Keratinocyte (primary cell): ENCODE data around the gene APOBEC3F. TPM values are rescaled to one million over a fixed set of nuclear protein-coding genes. Genes with fewer than 3 reads are reported as not detected.
"Not testable (repeated sequence)": the region's sequence is repeated elsewhere in the genome, so short reads cannot be mapped to it uniquely, and the experiment has no call there.

Source experiments
- DNase-seq: peaks from one replicate; pipeline ENCODE4 v3.0.0-alpha.2; 2011; ENCODE audit warnings: low read depth, missing footprints, low spot score
- FAIRE-seq: peaks from 2 replicates; lab custom pipeline; 2011; peaks lifted over from hg19 to GRCh38; lab: Jason Lieb, UNC
- H2AFZ ChIP-seq: 2 replicates; pipeline ENCODE4 v1.6.0; 2012; ENCODE audit warnings: low read length, control low read depth, inconsistent platforms; ENCODE audit not compliant: control insufficient read depth
- H3K27ac ChIP-seq: 2 replicates; pipeline ENCODE4 v1.5.1; 2011; ENCODE audit warnings: low read length; ENCODE audit not compliant: control insufficient read depth, insufficient read depth
- H3K27me3 ChIP-seq: 3 replicates; pipeline ENCODE4 v1.6.0; 2011; ENCODE audit warnings: low read length; ENCODE audit not compliant: control insufficient read depth, insufficient read depth; ENCODE audit errors: extremely low read depth
- H3K36me3 ChIP-seq, 2 experiments: 2 replicates in 1 of 2; 3 replicates in 1 of 2; pipeline ENCODE4 v1.5.1; 2011; ENCODE audit warnings: low read length in 2 of 2, mild to moderate bottlenecking in 1 of 2; ENCODE audit not compliant: control insufficient read depth in 2 of 2, insufficient read depth in 2 of 2; ENCODE audit errors: extremely low read depth in 1 of 2
- H3K4me1 ChIP-seq: 3 replicates; pipeline ENCODE4 v1.5.1; 2011; ENCODE audit warnings: low read length; ENCODE audit not compliant: control insufficient read depth, insufficient read depth; ENCODE audit errors: extremely low read depth
- H3K4me2 ChIP-seq: 3 replicates; pipeline ENCODE4 v1.6.0; 2011; ENCODE audit warnings: low read depth, low read length; ENCODE audit not compliant: control insufficient read depth, insufficient read depth; ENCODE audit errors: extremely low read depth
- H3K4me3 ChIP-seq, 3 experiments: fragments of 200-600 bp in 1 of 3; sonication (generic) in 1 of 3; 2 replicates in 2 of 3; 3 replicates in 1 of 3; pipeline ENCODE4 v1.5.1; 2011 to 2016; ENCODE audit warnings: low read length in 3 of 3, mild to moderate bottlenecking in 3 of 3, control low read depth in 2 of 3, inconsistent platforms in 1 of 3, low read depth in 1 of 3, mixed read lengths in 1 of 3, mixed run types in 1 of 3, moderate library complexity in 1 of 3; ENCODE audit not compliant: control insufficient read depth in 2 of 3, insufficient read depth in 2 of 3; ENCODE audit errors: extremely low read depth in 1 of 3
- H3K79me2 ChIP-seq: 2 replicates; pipeline ENCODE4 v1.6.0; 2012; ENCODE audit warnings: low read length; ENCODE audit not compliant: control insufficient read depth, insufficient read depth
- H3K9ac ChIP-seq: 3 replicates; pipeline ENCODE4 v1.6.0; 2011; ENCODE audit warnings: low read length; ENCODE audit not compliant: control insufficient read depth, insufficient read depth; ENCODE audit errors: extremely low read depth
- H3K9me1 ChIP-seq: 3 replicates; pipeline ENCODE4 v1.6.0; 2011; ENCODE audit warnings: low read length; ENCODE audit not compliant: control insufficient read depth, insufficient read depth; ENCODE audit errors: extremely low read depth
- H3K9me3 ChIP-seq: 2 replicates; pipeline ENCODE4 v1.5.1; 2012; ENCODE audit warnings: low read depth, low read length; ENCODE audit not compliant: control insufficient read depth
- H4K20me1 ChIP-seq: 3 replicates; pipeline ENCODE4 v1.6.0; 2011; ENCODE audit warnings: low read length; ENCODE audit not compliant: control insufficient read depth, insufficient read depth; ENCODE audit errors: extremely low read depth
- CTCF ChIP-seq, 3 experiments: IDR thresholded peaks in 1 of 3; conservative IDR thresholded peaks in 1 of 3; optimal IDR thresholded peaks in 1 of 3; 2 replicates in 2 of 3; 3 replicates in 1 of 3; pipeline versions ENCODE3 to v1.5.1; 2011; ENCODE audit warnings: low read length in 3 of 3, mild to moderate bottlenecking in 3 of 3, moderate library complexity in 2 of 3, control low read depth in 1 of 3, inconsistent platforms in 1 of 3; ENCODE audit not compliant: insufficient read depth in 2 of 3; ENCODE audit errors: extremely low read depth in 1 of 3
- EZH2 ChIP-seq: IDR thresholded peaks from one replicate; pipeline ENCODE4 v1.6.1; 2012; ENCODE audit warnings: inconsistent platforms, mild to moderate bottlenecking, low read length, moderate library complexity
- dilution Hi-C: fragments of 300-500 bp; cut with MboI; formaldehyde crosslinking; loops from one replicate; pipeline ENCODE4 v1.7.0; 2020; ENCODE audit warnings: low sequenced_read_pairs; ENCODE audit not compliant: extremely low pct_ligation_motif_present
- polyA plus RNA-seq, 5 experiments: library from polyadenylated mRNA; depleted of rRNA in 3 of 5; stranded (reverse) in 3 of 5; stranded (forward) in 1 of 5; unstranded in 1 of 5; fragments of >200 nt; gene quantifications; 1 replicate in 1 of 5; 2 replicates in 3 of 5; 3 replicates in 1 of 5; pipeline versions ENCODE4 v1.2.1 to v1.2.3, GENCODE V29; 2011 to 2012; ENCODE audit warnings: missing spikeins in 2 of 5, low read depth in 1 of 5, low replicate concordance in 1 of 5

APOBEC3F gene
- polyA plus RNA-seq, 1 donor (not counting 4 experiments of a cell fraction or from before 2014, with no cell fraction given) = 7.9 TPM

GRCh38 chr22:39051844-39052495 lies 11.3 kb downstream of the APOBEC3F start:
- H3K9me3 ChIP-seq, H2AFZ ChIP-seq, H3K27me3 ChIP-seq, H3K9me1 ChIP-seq, H3K4me3 ChIP-seq, H3K79me2 ChIP-seq, H3K4me1 ChIP-seq, DNase-seq, H3K36me3 ChIP-seq, H4K20me1 ChIP-seq, H3K4me2 ChIP-seq, H3K27ac ChIP-seq, H3K9ac ChIP-seq, FAIRE-seq, dilution Hi-C loops: not testable (repeated sequence)

- no peak for TF ChIP-seq CTCF (optimal IDR thresholded peaks at IDR 0.05 in 1 of 3, IDR thresholded peaks at IDR 0.05 in 1 of 3, conservative IDR thresholded peaks at IDR 0.05 in 1 of 3; ENCODE audit: extremely low read depth in 1 of 3, insufficient read depth in 2 of 3, low read length in 3 of 3)
- TF ChIP-seq EZH2 = no peak
- FAIRE-seq (no peak), DNase-seq (no peak)
- Histone ChIP-seq H4K20me1 (no peaks in the 10 kb centered on the region), H3K4me2 (no peak overlapping the region), H3K27ac (no peak overlapping the region), H3K27me3 (no peaks in the 10 kb centered on the region), H3K79me2 (no peaks in the 10 kb centered on the region), H3K4me3 (no peak overlapping the region), H3K36me3 (no peaks in the 10 kb centered on the region), H3K9me1 (no peaks in the 10 kb centered on the region), H2AFZ (no peak overlapping the region), H3K9ac (no peak overlapping the region), H3K9me3 (no peaks in the 10 kb centered on the region), H3K4me1 (no peaks in the 10 kb centered on the region)
- dilution Hi-C loops = no loop called here
Measured at GRCh38 chr22:39055658-39056057, 15.0 kb downstream of the APOBEC3F start.

GRCh38 chr22:39061290-39061689 lies 20.6 kb downstream of the APOBEC3F start:
- DNase-seq, dilution Hi-C loops, H3K9ac ChIP-seq, H2AFZ ChIP-seq, H3K79me2 ChIP-seq, H3K4me3 ChIP-seq, H3K27me3 ChIP-seq, H4K20me1 ChIP-seq, H3K9me3 ChIP-seq, H3K27ac ChIP-seq, H3K4me1 ChIP-seq, H3K9me1 ChIP-seq, H3K4me2 ChIP-seq, H3K36me3 ChIP-seq, FAIRE-seq: not testable (repeated sequence)

- H3K9ac ChIP-seq, H3K27me3 ChIP-seq, H3K4me2 ChIP-seq, H3K79me2 ChIP-seq, FAIRE-seq, H4K20me1 ChIP-seq, H3K36me3 ChIP-seq, H3K9me1 ChIP-seq, dilution Hi-C loops, H2AFZ ChIP-seq, DNase-seq, H3K4me3 ChIP-seq, H3K27ac ChIP-seq, H3K9me3 ChIP-seq: not testable (repeated sequence)
- H3K4me1 ChIP-seq = peaks cover 13% of the 10 kb centered on the region
Measured at GRCh38 chr22:39061951-39062350, 21.3 kb downstream of the APOBEC3F start.
